Measurements from ENCODE around the gene UVRAG. TPM values are rescaled to one million over a fixed set of nuclear protein-coding genes. Genes with fewer than 3 reads are reported as not detected.

Gene UVRAG
- total and polyA plus RNA-seq, 2 of the 13 experiments (the other 11 are each of a cell fraction or from before 2014, with no cell fraction given): 9.7 to 17.3 TPM

GRCh38 chr11:76141901-76142588 lies 327.0 kb downstream of the UVRAG start (continued):
- TF ChIP-seq ZHX1 (CRISPR knock-in tag; IDR thresholded peaks at IDR 0.05; ENCODE audit: low read depth): no peak
- TF ChIP-seq ZNF503 (CRISPR knock-in tag; IDR thresholded peaks at IDR 0.05): no peak
- TF ChIP-seq HINFP (CRISPR knock-in tag; IDR thresholded peaks at IDR 0.05; ENCODE audit: low read depth): no peak
- no peak for TF ChIP-seq KAT8 (CRISPR knock-in tag; IDR thresholded peaks at IDR 0.05)
- no peak for TF ChIP-seq GMEB1 (CRISPR knock-in tag; IDR thresholded peaks at IDR 0.05; ENCODE audit: borderline replicate concordance)
- TF ChIP-seq AGO2 (optimal IDR thresholded peaks at IDR 0.05; ENCODE audit: low read depth, low read length): no peak
- TF ChIP-seq SALL2 (CRISPR knock-in tag; IDR thresholded peaks at IDR 0.05): no peak

Data from HepG2 (cell line).